Fibroblast of lung (primary cell): Measurements from ENCODE around the gene TTC39B.

ENCODE experiments used
- CTCF ChIP-seq, 2 donors: IDR thresholded peaks in 1 of 2; conservative IDR thresholded peaks in 1 of 2; 1 replicate in 1 of 2; 2 replicates in 1 of 2; pipeline ENCODE4 v1.5.1; 2011 to 2012; ENCODE audit warnings: low read length in 2 of 2, control low read depth in 1 of 2, inconsistent platforms in 1 of 2, low read depth in 1 of 2, mild to moderate bottlenecking in 1 of 2
- EZH2 ChIP-seq: IDR thresholded peaks from 2 replicates; pipeline ENCODE4 v1.5.1; 2012; ENCODE audit warnings: low read length, control low read depth, mild to moderate bottlenecking; ENCODE audit errors: missing control alignments

DNA sequence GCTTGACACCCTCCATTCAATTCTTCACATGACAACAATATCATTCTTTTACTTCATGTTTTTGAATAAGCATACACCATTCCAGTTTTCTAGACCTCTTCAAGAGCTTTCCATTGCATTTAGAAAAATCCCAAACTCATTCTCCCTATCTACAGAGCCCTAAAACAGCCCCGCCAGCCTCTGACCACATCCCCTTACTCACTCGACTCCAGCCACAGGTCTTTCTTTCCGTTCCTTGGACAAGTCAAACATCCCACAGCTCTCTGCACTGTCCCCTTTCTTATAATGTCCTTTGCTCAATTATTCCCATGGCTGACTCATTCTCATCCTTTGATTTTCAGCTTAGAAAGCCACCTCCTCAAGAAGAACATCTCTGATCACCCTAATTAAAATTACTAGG is 38.2 kb downstream of the TTC39B start:
- TF ChIP-seq CTCF (conservative IDR thresholded peaks at IDR 0.05 in 1 of 2, IDR thresholded peaks at IDR 0.05 in 1 of 2; ENCODE audit: low read depth in 1 of 2, low read length in 2 of 2) (no peak), EZH2 (no peak)
